ENCODE measurements around the gene HOXB5.

DNA sequence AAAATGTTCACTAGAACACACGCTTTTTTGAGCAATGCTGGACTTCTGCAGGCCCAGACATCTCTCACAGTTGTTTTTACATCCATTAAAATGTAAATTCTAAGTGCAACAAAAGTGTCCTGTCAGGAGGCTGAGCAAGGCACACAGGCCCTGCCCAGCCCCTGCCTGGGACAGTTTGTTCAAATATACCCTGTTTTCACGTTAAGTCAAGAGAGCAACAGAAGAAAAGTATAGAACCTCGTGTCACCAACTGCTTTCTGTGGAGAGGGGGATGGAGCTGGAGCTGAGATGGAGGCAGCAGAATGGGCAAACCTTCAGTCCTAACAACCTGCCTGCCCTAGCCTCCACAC lies 44.3 kb downstream of the HOXB5 start:
- TF ChIP-seq, protein P1, sequence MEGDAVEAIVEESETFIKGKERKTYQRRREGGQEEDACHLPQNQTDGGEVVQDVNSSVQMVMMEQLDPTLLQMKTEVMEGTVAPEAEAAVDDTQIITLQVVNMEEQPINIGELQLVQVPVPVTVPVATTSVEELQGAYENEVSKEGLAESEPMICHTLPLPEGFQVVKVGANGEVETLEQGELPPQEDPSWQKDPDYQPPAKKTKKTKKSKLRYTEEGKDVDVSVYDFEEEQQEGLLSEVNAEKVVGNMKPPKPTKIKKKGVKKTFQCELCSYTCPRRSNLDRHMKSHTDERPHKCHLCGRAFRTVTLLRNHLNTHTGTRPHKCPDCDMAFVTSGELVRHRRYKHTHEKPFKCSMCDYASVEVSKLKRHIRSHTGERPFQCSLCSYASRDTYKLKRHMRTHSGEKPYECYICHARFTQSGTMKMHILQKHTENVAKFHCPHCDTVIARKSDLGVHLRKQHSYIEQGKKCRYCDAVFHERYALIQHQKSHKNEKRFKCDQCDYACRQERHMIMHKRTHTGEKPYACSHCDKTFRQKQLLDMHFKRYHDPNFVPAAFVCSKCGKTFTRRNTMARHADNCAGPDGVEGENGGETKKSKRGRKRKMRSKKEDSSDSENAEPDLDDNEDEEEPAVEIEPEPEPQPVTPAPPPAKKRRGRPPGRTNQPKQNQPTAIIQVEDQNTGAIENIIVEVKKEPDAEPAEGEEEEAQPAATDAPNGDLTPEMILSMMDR (IDR thresholded peaks at IDR 0.05; ENCODE audit: low read depth, low read length, poor library complexity, severe bottlenecking): no peak
- TF ChIP-seq EZH2phosphoT487 (IDR thresholded peaks at IDR 0.05; ENCODE audit: borderline replicate concordance, low read length): no peak
